Hepatocyte (in vitro differentiated cells): ENCODE measurements around the gene ANKMY2.
"Not testable (repeated sequence)": the region's sequence is repeated elsewhere in the genome, so short reads cannot be mapped to it uniquely, and the experiment has no call there.

Source experiments
- EZH2phosphoT487 ChIP-seq: fragments of 200-600 bp; sonication (generic); IDR thresholded peaks from one replicate; pipeline ENCODE4 v1.6.1; 2018; ENCODE audit warnings: antibody characterized with exemption, mild to moderate bottlenecking, low read depth, moderate library complexity; ENCODE audit not compliant: unreplicated experiment, severe bottlenecking
- TF ChIP-seq, protein P1 (sequence below): fragments of 200-600 bp; sonication (generic); IDR thresholded peaks from 2 replicates; pipeline ENCODE4 v1.5.1; 2016; ENCODE audit warnings: antibody characterized with exemption, mild to moderate bottlenecking; ENCODE audit not compliant: poor library complexity

- TF ChIP-seq, protein P1, sequence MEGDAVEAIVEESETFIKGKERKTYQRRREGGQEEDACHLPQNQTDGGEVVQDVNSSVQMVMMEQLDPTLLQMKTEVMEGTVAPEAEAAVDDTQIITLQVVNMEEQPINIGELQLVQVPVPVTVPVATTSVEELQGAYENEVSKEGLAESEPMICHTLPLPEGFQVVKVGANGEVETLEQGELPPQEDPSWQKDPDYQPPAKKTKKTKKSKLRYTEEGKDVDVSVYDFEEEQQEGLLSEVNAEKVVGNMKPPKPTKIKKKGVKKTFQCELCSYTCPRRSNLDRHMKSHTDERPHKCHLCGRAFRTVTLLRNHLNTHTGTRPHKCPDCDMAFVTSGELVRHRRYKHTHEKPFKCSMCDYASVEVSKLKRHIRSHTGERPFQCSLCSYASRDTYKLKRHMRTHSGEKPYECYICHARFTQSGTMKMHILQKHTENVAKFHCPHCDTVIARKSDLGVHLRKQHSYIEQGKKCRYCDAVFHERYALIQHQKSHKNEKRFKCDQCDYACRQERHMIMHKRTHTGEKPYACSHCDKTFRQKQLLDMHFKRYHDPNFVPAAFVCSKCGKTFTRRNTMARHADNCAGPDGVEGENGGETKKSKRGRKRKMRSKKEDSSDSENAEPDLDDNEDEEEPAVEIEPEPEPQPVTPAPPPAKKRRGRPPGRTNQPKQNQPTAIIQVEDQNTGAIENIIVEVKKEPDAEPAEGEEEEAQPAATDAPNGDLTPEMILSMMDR = not testable (repeated sequence)
- TF ChIP-seq EZH2phosphoT487 = not testable (repeated sequence)
These were observed 33.4 kb upstream of the ANKMY2 start for GRCh38 chr7:16678645-16679566.
